Left cardiac atrium (tissue), 4 donors: ENCODE data around the gene ACYP2. TPM values are rescaled to one million over a fixed set of nuclear protein-coding genes. Genes with fewer than 3 reads are reported as not detected.

ENCODE experiments used
- ATAC-seq, 2 donors: fragments of 200-7000 bp; cut with Tn5 transposase; one replicate each; pipeline ENCODE4 v1.9.1; 2020; ENCODE audit warnings: mild to moderate bottlenecking in 2 of 2, moderate library complexity in 2 of 2
- DNase-seq: peaks from one replicate; pipeline ENCODE4 v3.0.0-alpha.2; 2020
- intact Hi-C, 2 donors: fragments of 100-400 bp; cut with DNase I; formaldehyde crosslinking; loops; one replicate each; pipeline versions ENCODE4 v1.14.1 to v1.15.1; 2022 to 2023
- total RNA-seq, 2 donors: library from RNA; stranded (reverse); fragmentation: NEBNext Ultra II Directional; extraction: Animal tissue kit (Norgen Biotek cat#: 25700); gene quantifications; one replicate each; pipeline ENCODE4 v1.2.1, GENCODE V29; 2021
- donor health status: DM: no; HTN: yes; CAD: no.
- donor health status: DM: no; HTN: yes; CAD: no; lungs with severe emphysema.
- donor health status: DM: yes; HTN: yes; CAD: no.
- donor health status: Dilated cardiomyopathy.

Gene ACYP2
- total RNA-seq, 2 donors from 2014 or later, result 43.0 to 43.2 TPM

- DNase-seq, result no peak
- intact Hi-C loops, result loop anchor here in 1 of 2 donors (10.0 kb wide), 1 partner anchor 124 kb away; the partner anchor contains the start of gene SPTBN1
- ATAC-seq, result no peak
Measured at GRCh38 chr2:54330926-54331835, 215.8 kb downstream of the ACYP2 start.

GRCh38 chr2:54332386-54332785 is 217.0 kb downstream of the ACYP2 start:
- DNase-seq (no peak), ATAC-seq (no peak)
- intact Hi-C loops, result loop anchor here in 1 of 2 donors (10.0 kb wide), 1 partner anchor 122 kb away; the partner anchor contains the start of gene SPTBN1

GRCh38 chr2:54336136-54336976 is 220.9 kb downstream of the ACYP2 start:
- intact Hi-C loops, result loop anchor here in 1 of 2 donors (10.0 kb wide), 1 partner anchor 118 kb away; the partner anchor contains the start of gene SPTBN1
- DNase-seq (no peak), ATAC-seq (no peak)

GRCh38 chr2:54336977-54337255 is 221.5 kb downstream of the ACYP2 start:
- DNase-seq, result no peak
- ATAC-seq, result no peak
- intact Hi-C loops, result loop anchor here in 1 of 2 donors (10.0 kb wide), 1 partner anchor 118 kb away; the partner anchor contains the start of gene SPTBN1

GRCh38 chr2:54341656-54342055 is 226.2 kb downstream of the ACYP2 start:
- intact Hi-C loops, result no loop called here
- no peak for ATAC-seq
- DNase-seq, result no peak

- intact Hi-C loops, result no loop called here
- ATAC-seq (no peak), DNase-seq (no peak)
Measured at GRCh38 chr2:54342603-54343002, 227.2 kb downstream of the ACYP2 start.

GRCh38 chr2:54347622-54348021 is 232.2 kb downstream of the ACYP2 start:
- intact Hi-C loops, result no loop called here
- DNase-seq (no peak), ATAC-seq (no peak)

- DNase-seq (peak; percentile 57), ATAC-seq (peak in 1 of 2 donors; percentile 56)
- intact Hi-C loops, result no loop called here
Measured at GRCh38 chr2:54348646-54349045, 233.2 kb downstream of the ACYP2 start.

- ATAC-seq (no peak), DNase-seq (no peak)
- intact Hi-C loops, result no loop called here
Measured at GRCh38 chr2:54350426-54350825, 235.0 kb downstream of the ACYP2 start.

- intact Hi-C loops, result no loop called here
- ATAC-seq (no peak), DNase-seq (no peak)
Measured at GRCh38 chr2:54353216-54353615, 237.8 kb downstream of the ACYP2 start.

Other genes with a start within 250 kb of the ACYP2 start
- 10 to 100 TPM; 37.8 to 73.1 TPM for gene PSME4, start 144.6 kb upstream of the ACYP2 start, total RNA-seq
- not detected for gene TSPYL6, start 140.6 kb downstream of the ACYP2 start, total RNA-seq